DMS153 treated with DMSO at 0.1 percent for 48 hours (cell line): ENCODE measurements around the gene AKR7A2.
"Not testable (repeated sequence)": the region's sequence is repeated elsewhere in the genome, so short reads cannot be mapped to it uniquely, and the experiment has no call there.

Source experiments
- DNase-seq: peaks from one replicate; lab custom pipeline; 2025; ENCODE audit not compliant: unreplicated experiment; lab: John Stamatoyannopoulos, UW

Gene AKR7A2

DNA sequence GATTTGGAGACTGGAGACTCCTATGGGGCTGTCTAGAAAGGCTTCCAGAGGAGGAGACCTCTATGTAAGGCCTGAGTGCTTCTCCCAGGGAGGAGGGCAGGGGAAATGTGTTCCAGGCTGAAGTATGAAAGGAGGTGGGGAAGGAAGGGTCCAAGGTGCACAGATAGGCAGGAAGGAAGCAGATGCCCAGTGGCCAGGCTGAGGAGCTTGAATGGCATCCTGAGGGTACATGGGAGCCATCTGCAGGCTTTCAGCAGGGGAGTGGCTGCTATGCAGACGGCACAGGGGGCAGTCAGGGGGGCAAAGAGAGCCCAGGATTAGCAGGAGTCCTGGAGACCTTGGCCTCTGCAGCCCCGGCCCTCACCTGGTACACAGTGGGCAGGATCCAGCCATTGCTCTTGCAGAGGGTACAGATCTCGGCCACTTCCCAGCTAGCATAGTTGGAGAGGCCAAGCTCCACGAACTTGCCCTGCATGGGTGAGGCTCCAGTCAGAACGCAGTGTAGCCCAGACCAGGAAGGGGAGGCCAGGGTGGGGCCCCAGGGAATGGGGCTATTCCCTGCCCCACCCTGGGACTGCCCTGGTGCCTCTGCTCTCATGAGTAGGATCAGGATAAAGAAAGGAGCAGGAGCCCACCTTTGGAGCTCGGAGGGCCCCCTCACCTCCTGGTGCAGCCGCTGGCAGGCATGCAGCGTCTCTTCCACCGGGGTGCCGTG, 4.0 kb downstream of the AKR7A2 start:
- no peak for DNase-seq

DNA sequence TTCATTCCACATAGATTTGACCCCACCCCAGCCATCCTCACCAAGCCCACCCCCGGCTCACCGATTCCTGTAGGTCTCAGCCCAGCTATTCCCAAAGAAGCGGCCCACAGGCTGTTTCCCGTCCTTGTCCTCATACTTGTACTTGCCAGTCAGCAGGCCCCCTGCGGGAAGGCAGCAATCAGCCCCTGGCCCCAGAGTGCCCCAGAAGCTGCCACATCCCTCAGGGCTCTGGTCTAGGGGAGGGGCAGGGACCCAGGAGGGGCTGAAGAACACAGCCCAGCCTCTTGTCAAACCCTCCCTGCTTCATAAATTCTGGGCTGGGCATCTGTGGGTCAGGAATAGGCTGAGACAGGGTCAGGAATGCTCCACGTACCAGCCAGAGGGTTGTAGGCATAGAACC, 5.0 kb downstream of the AKR7A2 start:
- no peak for DNase-seq

DNA sequence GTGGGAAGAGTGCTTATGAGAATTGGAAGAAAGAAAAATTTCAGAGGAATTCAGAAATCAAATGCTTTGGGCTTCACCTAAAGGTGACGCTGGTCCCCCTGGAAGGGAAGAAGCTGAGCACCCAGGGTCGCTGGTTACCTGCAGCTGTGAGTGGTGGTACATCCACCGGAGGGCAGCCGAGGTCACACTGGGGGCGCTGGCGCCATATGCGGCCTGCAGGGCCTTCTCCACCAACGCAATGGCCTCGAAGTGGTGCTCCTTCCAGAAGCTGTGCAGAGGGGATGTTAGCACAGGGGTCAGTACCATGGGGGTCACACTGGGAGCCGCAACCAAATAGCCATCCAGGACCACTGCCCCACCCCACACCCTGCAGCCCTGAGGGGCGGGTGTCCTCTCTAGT, 6.1 kb downstream of the AKR7A2 start:
- no peak for DNase-seq

DNA sequence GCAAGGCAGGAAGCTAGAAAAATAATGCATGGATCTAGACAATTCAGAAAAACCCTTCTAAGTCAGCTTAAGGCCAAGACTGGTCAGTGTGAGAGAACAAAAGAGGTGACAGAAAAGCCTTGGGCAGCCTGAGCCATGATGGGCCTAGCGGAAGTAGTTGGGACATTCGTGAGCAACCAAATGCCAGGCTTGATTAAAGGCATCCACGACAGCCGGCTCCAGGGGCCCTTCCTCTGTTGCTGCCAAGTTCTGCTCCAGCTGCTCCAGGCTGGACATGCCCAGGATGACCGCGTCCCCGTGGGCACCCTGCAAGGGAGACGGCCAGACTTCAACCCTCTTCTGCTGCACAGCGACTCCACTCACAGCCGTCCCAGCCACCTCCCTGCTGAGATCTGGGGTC, 7.9 kb downstream of the AKR7A2 start:
- not testable (repeated sequence) for DNase-seq

DNA sequence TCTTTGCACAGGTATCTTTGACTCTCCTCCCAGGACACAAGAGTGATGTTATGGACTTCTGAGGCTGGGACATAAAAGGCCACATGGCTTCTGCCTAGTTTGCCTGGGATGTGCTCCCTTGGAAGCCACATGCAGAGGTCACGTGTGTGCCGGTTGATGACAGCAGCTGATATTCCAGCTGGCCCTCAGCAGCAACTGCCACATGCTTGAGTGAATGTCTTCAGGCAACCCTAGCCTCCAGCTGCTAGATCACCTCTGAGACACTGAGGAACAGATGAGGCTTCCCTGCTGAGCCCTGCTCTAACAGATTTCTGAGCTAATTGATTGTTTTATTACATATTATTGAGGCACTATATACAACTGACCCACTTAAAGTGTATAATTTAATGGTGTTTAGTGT, 11.7 kb downstream of the AKR7A2 start:
- no peak for DNase-seq

DNA sequence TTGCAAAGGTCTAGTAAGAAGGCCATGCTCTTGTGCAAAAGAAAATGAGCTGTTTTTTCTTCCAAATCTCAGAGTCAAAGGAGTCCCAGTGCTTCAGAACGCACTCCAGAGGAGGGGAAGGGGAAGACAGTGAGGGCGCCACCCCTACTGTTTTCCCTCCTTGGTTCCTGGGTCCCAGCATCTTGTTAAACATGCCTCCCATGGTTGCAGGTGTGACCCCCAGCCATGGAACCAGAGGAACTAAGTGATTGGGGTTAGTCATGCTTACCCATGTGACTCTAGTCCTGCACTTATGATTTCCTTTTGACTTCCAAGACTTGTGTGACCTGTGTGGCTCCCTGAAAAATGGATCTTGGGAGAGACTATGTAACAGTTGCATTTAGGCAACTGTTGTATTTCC, 17.3 kb downstream of the AKR7A2 start:
- DNase-seq, result no peak

DNA sequence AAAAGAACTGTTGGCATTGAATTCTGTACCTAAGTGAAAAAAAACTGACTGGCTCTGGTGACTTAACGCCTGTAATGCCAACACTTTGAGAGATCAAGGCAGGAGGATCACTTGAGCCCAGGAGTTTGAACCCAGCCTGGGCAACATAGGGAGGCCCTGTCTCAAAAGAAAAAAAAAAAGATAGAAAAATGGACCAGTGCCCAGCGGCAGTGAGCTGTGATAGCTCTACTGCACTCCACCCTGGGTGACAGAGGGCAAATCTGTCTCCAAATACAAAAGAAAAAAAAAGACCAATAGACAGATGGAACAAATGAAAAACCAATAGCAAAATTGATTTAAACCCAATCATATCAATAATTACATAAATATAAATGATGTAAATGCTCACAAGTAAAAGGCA, 22.7 kb downstream of the AKR7A2 start:
- DNase-seq, result no peak

DNA sequence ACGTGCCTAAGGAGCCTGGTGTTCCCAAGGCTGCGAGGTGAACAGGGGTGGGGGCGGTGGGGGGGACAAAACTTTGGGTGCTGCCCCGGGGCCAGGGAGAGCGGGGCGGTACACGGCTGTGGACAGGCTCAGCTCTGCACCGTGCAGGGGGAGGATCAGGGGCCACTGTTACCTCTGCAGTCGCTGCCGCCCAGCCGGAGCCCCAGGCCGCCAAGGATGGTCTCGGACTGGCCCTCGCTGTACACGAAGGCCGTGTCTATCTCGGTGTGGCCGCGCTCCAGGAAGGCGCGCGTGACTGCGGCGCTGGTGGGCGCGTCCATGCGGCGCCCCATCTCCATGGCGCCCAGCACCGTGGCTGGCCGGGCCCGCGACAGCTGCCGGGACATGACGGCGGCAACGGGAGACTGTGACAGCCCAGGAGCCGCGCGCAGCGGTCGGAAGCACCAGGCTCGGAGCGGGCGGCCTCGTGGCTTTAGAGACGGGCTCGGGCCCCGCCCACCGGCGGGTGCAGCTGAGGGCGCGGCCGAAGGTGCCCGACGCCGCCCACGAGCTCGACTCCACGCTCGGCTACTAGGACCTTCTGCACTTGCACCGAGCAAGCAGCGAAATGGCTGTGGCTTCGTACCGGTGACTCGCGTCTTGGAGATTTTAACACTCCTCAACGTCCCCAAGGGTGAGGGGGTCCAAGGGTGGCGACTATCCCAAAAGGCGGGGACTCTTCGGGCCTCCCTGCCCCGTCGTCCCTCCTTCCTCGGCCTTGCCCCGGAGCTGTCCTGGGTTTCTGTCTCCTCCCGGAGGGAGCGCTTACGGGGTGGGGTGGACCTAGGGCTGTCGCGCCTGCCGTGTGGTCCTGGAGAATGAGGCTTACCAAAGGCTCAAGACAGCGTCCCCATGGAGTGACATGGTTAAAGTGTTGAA, 23.4 kb downstream of the AKR7A2 start, which contains the start of gene AKR7A3:
AKR7A3 (minus strand) TSS at position 447 of the 918 bp plus-strand sequence; CDS start at position 386, 61 bp downstream.
- DNase-seq, result peak; percentile 5

DNA sequence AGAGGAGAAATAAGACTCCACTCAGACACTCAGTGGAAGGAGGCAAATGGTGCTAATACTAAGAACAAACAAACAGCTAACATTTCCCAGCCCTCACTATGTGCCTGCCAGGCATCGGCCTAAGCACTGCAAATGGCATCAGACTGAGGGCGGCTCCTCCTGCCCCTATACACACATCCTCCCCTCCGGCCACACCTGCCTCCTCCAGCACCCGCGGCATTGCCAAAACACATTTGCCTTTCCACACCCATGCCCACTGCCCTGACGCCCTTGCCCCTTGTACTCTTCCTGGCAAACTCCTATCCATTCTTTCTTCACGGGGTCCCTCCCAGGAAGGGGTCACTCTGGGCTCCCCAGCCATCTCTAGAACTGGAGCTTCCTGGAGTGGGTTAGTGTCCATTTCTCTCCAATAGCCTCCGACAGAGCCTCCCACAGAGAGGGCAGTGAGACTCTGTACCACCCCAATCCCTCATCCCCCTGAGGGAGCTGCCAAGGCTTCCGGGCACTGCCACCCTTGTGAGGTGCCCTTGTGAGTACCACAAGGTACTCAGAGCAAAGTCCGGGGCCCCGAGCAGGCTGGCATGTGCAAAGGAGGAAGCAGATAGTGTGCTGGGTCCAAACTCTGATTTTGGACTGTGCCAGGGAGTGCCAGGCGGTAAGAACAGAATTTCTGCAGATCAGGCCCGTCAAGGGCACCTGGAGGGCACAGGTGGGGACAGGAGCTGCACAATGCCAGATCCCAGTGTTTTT, 24.3 kb downstream of the AKR7A2 start:
- no peak for DNase-seq

DNA sequence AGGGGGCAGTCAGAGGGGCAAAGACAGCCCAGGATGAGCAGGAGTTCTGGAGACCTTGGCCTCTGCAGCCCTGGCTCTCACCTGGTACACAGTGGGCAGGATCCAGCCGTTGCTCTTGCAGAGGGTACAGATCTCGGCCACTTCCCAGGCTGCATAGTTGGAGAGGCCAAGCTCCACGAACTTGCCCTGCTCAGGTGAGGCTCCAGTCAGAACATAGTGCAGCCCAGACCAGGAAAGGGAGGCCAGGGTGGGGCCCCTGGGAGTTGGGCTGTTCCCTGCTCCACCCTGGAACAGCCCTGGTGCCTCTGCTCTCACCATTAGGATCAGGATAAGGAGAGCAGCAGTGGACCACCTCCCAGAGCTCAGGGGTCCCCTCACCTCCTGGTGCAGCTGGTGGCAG, 26.1 kb downstream of the AKR7A2 start:
- DNase-seq, result not testable (repeated sequence)

DNA sequence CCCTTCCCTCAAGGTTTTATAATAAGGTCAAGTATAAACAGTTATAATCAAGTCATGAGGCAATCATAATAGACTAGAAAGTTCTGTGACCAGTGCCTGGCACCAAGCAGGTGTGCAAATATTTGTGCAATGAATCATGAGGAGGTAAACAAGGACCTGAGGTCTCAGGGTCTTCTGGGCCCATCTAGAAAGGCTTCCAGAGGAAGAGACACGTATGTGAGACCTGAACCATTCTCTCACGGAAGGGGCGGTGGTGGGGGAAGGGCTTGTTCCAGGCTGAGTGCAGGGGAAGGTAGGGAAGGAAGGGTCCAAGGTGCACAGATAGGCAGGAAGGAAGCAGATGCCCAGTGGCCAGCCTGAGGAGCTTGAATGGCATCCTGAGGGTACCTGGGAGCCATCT, 26.6 kb downstream of the AKR7A2 start:
- not testable (repeated sequence) for DNase-seq

DNA sequence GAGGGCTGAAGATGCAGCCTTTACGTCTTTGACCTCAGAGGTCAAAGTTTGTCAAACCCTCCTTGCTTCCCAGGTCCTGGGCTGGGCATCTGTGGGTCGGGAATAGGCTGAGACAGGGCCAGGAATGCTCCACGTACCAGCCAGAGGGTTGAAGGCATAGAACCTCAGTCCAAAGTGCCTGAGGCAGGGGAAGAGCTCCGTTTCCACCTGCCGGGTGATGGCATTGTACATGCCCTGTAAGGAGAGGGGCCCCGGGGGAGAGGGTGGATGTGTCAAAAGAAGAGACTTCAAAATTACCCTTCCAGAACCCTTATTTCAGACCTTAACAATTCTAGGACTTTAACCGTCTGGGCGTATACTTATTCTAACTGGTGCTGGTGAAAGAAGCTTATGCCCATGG, 27.1 kb downstream of the AKR7A2 start:
- no peak for DNase-seq

DNA sequence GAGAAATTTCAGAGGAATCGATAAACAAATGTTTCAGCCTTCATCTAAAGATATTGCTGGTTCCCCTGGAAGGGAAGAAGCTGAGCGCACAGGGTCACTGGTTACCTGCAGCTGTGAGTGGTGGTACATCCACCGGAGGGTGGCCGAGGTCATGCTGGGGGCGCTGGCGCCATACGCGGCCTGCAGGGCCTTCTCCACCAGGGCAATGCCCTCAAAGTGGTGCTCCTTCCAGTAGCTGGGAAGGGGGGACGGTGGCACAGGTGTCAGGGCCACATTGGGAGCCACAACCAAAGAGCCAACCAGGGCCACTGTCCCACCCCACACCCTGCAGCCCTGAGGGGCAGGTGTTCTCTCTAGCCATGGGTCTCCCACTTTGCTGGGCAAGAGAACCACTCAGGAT, 28.1 kb downstream of the AKR7A2 start:
- DNase-seq, result no peak

DNA sequence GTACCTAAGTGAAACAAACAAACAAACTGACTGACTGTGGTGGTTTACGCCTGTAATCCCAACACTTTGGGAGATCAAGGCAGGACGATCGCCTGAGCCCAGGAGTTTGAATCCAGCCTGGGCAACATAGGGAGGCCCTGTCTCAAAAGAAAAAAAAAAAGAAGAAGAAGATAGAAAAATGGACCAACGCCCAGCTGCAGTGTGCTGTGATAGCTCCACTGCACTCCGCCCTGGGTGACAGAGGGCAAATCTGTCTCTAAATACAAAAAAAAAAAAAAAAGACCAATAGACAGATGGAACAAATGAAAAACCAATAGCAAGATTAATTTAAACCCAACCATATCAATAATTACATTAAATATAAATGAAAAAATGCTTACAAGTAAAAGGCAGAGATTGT, 37.3 kb downstream of the AKR7A2 start:
- DNase-seq, result no peak

DNA sequence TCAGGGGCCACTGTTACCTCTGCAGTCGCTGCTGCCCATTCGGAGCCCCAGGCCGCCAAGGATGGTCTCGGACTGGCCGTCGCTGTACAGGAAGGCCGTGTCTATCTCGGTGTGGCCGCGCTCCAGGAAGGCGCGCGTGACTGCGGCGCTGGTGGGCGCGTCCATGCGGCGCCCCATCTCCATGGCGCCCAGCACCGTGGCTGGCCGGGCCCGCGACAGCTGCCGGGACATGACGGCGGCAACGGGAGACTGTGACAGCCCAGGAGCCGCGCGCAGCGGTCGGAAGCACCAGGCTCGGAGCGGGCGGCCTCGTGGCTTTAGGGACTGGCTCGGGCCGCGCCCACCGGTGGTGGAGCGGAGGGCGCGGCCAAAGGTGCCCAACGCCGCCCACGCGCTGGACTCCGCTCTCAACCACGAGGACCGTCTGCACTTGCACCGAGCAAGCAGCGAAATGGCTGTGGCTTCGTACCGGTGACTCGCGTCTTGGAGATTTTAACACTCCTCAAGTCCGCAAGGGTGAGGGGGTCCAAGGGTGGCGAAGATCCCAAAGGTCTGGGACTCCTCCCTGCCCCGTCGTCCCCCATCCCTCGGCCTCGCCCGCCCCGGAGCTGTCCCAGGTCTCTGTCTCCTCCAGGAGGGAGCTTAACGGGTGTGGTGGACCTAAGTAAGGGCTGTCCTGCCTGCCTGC, 38.0 kb downstream of the AKR7A2 start:
- not testable (repeated sequence) for DNase-seq

DNA sequence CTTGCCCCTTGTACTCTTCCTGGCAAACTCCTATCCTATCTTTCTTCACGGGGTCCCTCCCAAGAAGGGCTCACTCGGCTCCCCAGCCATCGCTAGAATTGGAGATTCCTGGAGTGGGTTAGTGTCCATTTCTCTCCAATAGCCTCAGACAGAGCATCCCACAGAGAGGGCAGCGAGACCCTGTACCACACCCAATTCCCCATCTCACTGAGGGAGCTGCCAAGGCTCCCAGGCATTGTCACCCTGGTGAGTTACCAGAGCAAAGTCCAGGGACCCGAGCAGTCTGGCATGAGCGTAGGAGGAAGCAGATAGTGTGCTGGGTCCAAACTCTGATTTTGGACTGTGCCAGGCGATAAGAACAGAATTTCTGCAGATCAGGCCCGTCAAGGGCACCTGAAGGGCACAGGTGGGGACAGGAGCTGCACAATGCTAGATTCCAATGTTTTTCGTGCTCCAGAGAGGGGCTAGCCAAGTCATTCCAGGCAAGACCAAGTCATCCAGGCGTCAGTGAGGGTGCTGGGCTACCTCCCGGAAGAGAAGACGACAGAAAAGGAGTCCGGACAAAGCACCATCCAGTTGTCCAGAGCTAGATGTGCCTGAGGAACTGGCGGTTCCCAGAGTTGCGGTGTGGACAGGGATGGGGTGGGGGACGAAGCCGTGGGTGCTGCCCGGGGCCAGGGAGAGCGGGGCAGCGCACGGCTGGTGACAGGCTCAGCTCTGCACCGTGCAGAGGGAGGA, 38.7 kb downstream of the AKR7A2 start:
- no peak for DNase-seq

DNA sequence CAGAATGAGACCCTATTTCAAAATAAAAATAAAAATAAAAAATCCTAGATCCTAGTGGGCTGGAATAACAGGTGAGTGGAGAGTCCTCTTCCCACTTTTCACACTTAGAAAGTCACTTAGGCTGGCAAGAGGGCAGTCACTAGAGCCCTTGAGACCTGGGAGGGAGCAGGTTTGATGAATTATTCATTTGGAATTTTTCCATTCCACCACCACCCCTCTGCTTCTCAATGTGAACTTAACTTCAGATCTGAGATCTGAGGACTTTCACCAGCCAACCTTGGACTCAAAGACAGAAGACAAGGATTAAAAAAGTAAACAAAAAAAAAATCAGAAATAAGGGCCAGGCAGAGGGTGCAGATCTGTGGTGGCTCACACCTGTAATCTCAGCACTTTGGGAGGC, 39.9 kb downstream of the AKR7A2 start:
- DNase-seq, result no peak

DNA sequence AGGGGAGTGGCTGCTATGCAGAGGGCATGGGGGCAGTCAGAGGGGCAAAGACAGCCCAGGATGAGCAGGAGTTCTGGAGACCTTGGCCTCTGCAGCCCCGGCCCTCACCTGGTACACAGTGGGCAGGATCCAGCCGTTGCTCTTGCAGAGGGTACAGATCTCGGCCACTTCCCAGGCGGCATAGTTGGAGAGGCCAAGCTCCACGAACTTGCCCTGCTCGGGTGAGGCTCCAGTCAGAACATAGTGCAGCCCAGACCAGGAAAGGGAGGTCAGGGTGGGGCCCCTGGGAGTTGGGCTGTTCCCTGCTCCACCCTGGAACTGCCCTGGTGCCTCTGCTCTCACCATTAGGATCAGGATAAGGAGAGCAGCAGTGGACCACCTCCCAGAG, 41.6 kb downstream of the AKR7A2 start:
- DNase-seq, result not testable (repeated sequence)

DNA sequence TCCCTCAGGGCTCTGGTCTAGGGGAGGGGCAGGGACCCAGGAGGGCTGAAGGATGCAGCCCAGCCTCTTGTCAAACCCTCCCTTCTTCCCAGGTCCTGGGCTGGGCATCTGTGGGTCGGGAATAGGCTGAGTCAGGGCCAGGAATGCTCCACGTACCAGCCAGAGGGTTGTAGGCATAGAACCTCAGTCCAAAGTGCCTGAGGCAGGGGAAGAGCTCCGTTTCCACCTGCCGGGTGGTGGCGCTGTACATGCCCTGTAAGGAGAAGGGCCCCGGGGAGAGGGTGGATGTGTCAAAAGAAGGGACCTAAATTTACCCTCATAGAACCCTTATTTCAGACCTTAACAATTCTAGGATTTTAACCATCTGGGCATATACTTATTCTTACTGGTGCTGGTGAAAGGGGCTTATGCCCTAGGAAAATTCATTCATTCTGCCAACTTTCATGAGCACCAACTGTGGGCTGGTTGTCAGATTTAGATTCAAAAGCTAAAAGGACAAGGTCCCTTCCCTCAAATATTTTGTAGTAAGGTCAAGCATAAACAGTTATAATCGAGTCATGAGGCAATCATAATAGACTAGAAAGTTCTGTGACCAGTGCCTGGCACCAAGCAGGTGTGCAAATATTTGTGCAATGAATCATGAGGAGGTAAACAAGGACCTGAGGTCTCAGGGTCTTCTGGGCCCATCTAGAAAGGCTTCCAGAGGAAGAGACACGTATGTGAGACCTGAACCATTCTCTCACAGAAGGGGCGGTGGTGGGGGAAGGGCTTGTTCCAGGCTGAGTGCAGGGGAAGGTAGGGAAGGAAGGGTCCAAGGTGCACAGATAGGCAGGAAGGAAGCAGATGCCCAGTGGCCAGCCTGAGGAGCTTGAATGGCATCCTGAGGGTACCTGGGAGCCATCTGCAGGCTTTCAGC, 42.3 kb downstream of the AKR7A2 start:
- not testable (repeated sequence) for DNase-seq
